HG03103 (cell line): ENCODE measurements around the gene DELE1.

Source experiments
- ATAC-seq: cut with Tn5 transposase; IDR thresholded peaks from one replicate; pipeline ENCODE4 v1.9.1; 2021; ENCODE audit warnings: low read depth; ENCODE audit not compliant: unreplicated experiment

DELE1 gene

DNA sequence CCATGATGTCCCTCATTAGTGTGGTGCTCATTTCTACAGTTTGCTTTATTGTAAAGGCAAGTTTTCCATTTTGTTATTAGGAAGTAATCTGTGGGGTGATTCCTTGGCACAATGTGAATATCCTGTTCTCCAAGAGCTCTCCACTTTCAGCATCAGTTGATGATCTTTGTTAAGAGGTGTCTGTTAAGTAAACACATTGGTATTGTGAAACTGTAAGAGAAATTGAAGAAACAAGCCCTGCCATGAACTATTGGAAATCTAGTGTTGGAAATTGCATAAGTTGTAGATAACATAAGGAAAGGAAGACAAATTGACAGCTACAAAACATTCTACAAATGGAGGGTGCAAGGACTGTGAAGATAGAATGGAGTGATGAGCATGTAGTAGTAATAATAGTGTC, 62.4 kb downstream of the DELE1 start:
- ATAC-seq: no peak

DNA sequence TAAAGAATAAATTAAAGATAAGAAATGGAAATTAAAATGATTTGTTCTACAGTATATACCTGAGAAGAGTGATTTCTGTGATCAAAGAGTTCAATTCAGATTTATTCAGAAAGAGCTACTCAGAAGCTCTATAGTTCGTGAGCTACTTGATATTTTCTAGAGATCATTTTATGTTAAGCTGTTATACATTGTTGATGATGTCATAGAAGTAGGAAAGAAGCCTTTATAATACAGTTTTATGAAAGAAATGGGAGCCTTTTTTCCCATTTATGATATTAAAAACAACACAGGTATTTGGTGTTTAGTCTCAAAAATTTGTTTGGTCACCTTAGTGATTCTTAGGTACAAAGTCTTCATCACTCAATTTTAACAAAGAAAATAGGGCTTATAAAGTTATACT, 66.0 kb downstream of the DELE1 start:
- ATAC-seq: no peak
